GF-D8 (cell line): Measurements from ENCODE around the gene TARBP1.
"Not testable (repeated sequence)": the region's sequence is repeated elsewhere in the genome, so short reads cannot be mapped to it uniquely, and the experiment has no call there.

Experiments used
- DNase-seq: peaks from one replicate; lab custom pipeline; 2025; lab: John Stamatoyannopoulos, UW

TARBP1 gene, protein sequence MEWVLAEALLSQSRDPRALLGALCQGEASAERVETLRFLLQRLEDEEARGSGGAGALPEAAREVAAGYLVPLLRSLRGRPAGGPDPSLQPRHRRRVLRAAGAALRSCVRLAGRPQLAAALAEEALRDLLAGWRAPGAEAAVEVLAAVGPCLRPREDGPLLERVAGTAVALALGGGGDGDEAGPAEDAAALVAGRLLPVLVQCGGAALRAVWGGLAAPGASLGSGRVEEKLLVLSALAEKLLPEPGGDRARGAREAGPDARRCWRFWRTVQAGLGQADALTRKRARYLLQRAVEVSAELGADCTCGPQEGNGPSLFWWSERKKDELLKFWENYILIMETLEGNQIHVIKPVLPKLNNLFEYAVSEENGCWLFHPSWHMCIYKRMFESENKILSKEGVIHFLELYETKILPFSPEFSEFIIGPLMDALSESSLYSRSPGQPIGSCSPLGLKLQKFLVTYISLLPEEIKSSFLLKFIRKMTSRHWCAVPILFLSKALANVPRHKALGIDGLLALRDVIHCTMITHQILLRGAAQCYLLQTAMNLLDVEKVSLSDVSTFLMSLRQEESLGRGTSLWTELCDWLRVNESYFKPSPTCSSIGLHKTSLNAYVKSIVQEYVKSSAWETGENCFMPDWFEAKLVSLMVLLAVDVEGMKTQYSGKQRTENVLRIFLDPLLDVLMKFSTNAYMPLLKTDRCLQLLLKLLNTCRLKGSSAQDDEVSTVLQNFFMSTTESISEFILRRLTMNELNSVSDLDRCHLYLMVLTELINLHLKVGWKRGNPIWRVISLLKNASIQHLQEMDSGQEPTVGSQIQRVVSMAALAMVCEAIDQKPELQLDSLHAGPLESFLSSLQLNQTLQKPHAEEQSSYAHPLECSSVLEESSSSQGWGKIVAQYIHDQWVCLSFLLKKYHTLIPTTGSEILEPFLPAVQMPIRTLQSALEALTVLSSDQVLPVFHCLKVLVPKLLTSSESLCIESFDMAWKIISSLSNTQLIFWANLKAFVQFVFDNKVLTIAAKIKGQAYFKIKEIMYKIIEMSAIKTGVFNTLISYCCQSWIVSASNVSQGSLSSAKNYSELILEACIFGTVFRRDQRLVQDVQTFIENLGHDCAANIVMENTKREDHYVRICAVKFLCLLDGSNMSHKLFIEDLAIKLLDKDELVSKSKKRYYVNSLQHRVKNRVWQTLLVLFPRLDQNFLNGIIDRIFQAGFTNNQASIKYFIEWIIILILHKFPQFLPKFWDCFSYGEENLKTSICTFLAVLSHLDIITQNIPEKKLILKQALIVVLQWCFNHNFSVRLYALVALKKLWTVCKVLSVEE (N-terminal part only)

DNA sequence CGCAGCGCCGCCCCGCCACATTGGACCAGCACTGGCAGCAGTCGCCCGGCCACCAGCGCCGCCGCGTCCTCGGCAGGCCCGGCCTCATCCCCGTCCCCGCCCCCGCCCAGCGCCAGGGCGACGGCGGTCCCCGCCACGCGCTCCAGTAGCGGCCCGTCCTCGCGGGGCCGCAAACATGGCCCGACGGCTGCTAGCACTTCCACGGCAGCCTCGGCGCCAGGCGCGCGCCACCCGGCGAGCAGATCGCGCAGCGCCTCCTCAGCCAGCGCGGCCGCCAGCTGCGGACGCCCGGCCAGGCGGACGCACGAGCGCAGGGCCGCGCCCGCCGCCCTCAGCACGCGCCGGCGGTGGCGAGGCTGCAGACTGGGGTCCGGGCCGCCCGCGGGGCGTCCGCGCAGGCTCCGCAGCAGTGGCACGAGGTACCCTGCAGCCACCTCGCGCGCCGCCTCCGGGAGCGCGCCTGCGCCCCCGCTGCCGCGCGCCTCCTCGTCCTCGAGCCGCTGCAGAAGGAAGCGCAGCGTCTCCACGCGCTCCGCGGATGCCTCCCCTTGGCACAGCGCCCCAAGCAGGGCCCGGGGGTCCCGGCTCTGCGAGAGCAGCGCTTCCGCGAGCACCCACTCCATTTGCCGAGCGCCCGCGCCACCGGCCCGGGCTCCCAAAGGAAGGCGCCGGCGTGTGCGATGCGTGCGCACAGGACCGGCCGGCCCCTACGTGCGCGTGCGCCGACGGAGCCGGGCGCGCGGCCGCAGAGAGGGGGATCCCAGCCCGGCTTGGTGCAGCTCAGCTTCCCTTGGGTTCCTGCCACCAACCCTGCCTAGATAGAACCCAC, at the start of gene TARBP1:
TARBP1 (minus strand) TSS at position 699 of the 829 bp plus-strand sequence; CDS start at position 623, 76 bp downstream.
- peak; percentile 47 for DNase-seq

DNA sequence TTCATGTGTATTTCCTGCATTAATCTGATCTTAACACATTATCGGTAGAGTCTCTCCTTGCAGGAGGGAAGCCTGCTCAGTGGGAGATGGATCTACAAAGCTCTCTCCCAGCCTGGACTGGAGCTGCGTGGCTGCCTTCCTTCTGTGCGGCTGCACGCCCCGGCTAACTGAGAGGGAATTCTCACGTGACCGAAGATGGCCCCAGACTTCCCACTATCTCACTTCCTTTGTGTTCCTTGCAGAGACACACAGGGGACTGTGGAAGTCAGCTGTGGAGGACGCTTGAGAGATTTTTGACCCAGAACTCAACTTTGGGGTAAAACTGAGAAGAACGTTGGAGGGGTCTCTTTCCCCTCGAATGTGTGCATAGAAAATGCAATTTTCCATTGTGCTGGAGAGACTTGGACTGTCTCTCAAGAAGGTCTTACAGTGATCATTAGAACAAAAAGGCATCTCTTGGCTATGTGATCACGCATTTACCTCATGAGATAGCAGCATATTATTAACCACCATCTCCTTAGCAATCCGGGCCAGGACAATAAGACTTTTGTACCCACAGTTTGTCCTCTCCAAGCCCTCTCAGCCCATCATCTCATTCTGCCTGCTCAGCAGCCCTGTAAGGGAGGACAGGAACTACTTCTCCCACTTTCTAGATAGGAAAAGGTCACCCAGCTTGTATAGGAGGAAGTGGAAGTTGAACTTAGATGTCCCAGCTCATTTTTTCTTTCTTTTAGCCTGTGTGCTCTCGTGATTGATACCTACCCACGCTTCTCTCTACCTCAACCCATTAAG, 49.3 kb upstream of the TARBP1 start:
- no peak for DNase-seq

- DNase-seq: no peak
These were observed 48.4 kb upstream of the TARBP1 start for GRCh38 chr1:234527346-234527745.

GRCh38 chr1:234526922-234527321, 47.9 kb upstream of the TARBP1 start:
- no peak for DNase-seq

- DNase-seq: peak; percentile 63
These were observed 46.3 kb upstream of the TARBP1 start for GRCh38 chr1:234525099-234525799.

GRCh38 chr1:234521836-234522235, 42.9 kb upstream of the TARBP1 start:
- no peak for DNase-seq

DNA sequence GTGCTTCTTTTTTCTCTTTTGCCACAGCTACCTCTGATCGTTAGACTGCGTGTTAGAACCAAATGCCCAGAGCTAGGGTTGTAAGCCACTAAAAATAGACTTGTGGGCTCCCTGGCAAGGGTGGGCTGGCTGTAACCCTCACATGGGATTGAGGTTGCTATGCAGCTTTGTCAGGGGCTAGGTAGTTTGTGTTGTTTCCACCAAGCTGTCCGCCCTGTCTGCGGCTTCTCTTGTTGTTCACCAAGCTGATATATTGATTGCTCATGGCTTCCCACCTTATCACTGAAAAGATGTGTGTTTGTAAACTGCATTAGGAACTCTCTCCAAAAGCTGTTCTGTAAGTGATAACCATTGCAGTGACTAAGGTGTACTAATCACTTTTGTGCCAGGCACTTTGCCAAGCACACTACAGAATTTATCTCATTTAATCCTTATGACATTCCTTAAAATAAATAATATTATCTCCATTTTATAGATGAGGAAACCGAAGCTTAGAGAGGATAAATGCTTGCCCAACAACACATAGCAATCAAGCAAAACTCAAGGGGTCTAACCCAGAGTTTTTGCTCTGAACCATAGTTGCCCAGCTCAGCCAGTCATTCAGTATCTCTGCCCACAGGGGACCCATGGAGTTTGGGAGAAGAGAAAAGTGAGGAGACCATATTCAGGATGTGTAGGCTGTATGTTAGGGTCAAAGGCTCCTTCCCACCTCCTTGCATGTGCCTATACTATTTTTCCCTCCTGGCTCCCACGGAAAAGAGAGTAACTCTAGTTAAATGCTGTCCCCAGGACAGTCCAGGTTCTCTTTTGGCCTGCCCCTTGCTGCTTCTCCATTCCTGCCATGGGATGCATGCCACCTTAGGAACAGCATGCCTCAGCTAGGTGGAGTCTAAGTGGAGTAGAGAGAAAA, 42.2 kb upstream of the TARBP1 start:
- DNase-seq: no peak

- no peak for DNase-seq
These were observed 40.5 kb upstream of the TARBP1 start for GRCh38 chr1:234519506-234519905.

- DNase-seq: no peak
These were observed 39.9 kb upstream of the TARBP1 start for GRCh38 chr1:234518876-234519275.

DNA sequence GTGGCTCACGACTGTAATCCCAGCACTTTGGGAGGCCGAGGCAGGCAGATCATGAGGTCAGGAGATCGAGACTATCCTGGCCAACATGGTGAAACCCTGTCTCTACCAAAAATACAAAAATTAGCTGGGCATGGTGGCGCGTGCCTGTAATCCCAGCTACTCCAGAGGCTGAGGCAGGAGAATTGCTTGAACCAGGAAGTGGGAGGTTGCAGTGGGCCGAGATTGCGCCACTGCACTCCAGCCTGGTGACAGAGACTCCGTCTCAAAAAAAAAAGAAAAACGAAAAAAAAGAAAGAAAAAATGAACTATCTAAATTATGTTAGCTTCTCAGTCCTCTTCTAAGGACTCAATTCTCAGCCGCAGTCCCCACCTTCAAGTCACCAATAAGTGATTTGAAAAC, 39.1 kb upstream of the TARBP1 start:
- not testable (repeated sequence) for DNase-seq

GRCh38 chr1:234517110-234517802, 38.3 kb upstream of the TARBP1 start:
- DNase-seq: no peak

- no peak for DNase-seq
These were observed 36.9 kb upstream of the TARBP1 start for GRCh38 chr1:234515821-234516241.

DNA sequence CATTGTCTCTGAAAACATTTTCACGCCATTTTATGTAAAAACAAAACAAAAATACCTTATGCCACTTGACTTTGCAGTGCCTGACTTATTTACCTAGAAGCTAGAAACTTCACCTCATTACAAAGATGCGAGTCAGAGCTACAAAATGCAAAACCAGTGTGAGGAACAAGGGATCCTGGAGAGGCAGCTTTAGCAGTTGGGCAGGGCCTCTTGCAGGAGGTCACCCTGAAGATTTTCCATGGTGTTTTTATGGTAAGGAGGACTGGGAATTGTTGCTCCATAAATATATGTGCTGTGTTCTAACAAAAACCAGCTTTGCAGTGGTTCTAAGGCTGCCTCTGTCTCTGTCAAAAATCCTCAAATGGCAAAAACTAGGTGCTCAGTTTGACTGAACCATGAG, 36.4 kb upstream of the TARBP1 start:
- no peak for DNase-seq

DNA sequence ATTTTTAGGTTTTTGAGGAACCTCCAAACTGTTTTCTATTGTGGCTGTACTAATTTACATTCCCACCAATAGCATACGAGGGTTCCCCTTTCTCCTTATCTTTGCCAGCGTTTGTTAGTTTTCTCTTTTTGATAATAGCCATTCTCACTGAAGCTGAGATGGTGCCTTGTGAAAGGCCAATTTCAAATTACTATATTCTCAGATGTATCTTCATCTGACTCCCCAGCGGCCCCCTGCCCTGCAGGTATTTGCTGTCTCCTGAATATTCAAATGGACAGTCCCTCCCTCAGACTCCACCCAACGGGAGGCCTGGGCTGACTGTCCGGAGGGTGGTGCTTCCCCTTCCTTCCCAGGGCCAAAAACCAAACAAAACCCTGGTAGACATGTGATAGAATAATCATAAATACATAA, 33.5 kb upstream of the TARBP1 start:
- DNase-seq: no peak

GRCh38 chr1:234509457-234510328, 30.7 kb upstream of the TARBP1 start:
- no peak for DNase-seq

- no peak for DNase-seq
These were observed 28.8 kb upstream of the TARBP1 start for GRCh38 chr1:234507626-234508387.
